ENCODE measurements around the gene BMP7.

BMP7 gene

GRCh38 chr20:57155415-57155814 lies 111.0 kb downstream of the BMP7 start:
- Histone ChIP-seq H3K4me1 (no peaks in the 10 kb centered on the region), H3K9me3 (no peaks in the 10 kb centered on the region), H3K36me3 (no peaks in the 10 kb centered on the region), H3K27me3 (no peaks in the 10 kb centered on the region), H3K4me3 (ENCODE audit: low read depth, low read length) (no peak overlapping the region)
- no peak for DNase-seq
- no peak for TF ChIP-seq CTCF (IDR thresholded peaks at IDR 0.05; ENCODE audit: low read depth, low read length)

- Histone ChIP-seq H3K27me3 (no peaks in the 10 kb centered on the region; the same call in 1 of the 2 replicates), H3K9me3 (no peaks in the 10 kb centered on the region), H3K4me1 (no peaks in the 10 kb centered on the region), H3K36me3 (no peaks in the 10 kb centered on the region), H3K4me3 (ENCODE audit: low read depth, low read length) (no peak overlapping the region)
- DNase-seq: no peak
- no peak for TF ChIP-seq CTCF (IDR thresholded peaks at IDR 0.05; ENCODE audit: low read depth, low read length)
Measured at GRCh38 chr20:57153238-57153905, 113.1 kb downstream of the BMP7 start.

- Histone ChIP-seq H3K4me3 (ENCODE audit: low read depth, low read length) (no peak overlapping the region), H3K27me3 (no peaks in the 10 kb centered on the region; the same call in 1 of the 2 replicates), H3K36me3 (no peaks in the 10 kb centered on the region), H3K4me1 (no peaks in the 10 kb centered on the region), H3K9me3 (no peaks in the 10 kb centered on the region)
- no peak for TF ChIP-seq CTCF (IDR thresholded peaks at IDR 0.05; ENCODE audit: low read depth, low read length)
- no peak for DNase-seq
Measured at GRCh38 chr20:57152557-57152956, 113.9 kb downstream of the BMP7 start.

- no peaks in the 10 kb centered on the region for H3K9me3 ChIP-seq
- H3K4me1 ChIP-seq: no peaks in the 10 kb centered on the region
- no peak for DNase-seq
- no peaks in the 10 kb centered on the region for H3K36me3 ChIP-seq
- no peak for TF ChIP-seq CTCF (IDR thresholded peaks at IDR 0.05; ENCODE audit: low read depth, low read length)
- H3K27me3 ChIP-seq: no peaks in the 10 kb centered on the region; the same call in 1 of the 2 replicates
- H3K4me3 ChIP-seq (ENCODE audit: low read depth, low read length): no peak overlapping the region
Measured at GRCh38 chr20:57150559-57150958, 115.9 kb downstream of the BMP7 start.

- no peaks in the 10 kb centered on the region for H3K9me3 ChIP-seq
- H3K27me3 ChIP-seq: no peaks in the 10 kb centered on the region; the same call in 1 of the 2 replicates
- no peak overlapping the region for H3K4me3 ChIP-seq (ENCODE audit: low read depth, low read length)
- H3K36me3 ChIP-seq: no peaks in the 10 kb centered on the region
- TF ChIP-seq CTCF (IDR thresholded peaks at IDR 0.05; ENCODE audit: low read depth, low read length): no peak
- DNase-seq: no peak
- H3K4me1 ChIP-seq: no peaks in the 10 kb centered on the region
Measured at GRCh38 chr20:57148263-57148662, 118.2 kb downstream of the BMP7 start.

- H3K27me3 ChIP-seq: no peaks in the 10 kb centered on the region; the same call in 1 of the 2 replicates
- H3K4me3 ChIP-seq (ENCODE audit: low read depth, low read length): no peak overlapping the region
- H3K4me1 ChIP-seq: no peaks in the 10 kb centered on the region
- no peaks in the 10 kb centered on the region for H3K9me3 ChIP-seq
- no peak for DNase-seq
- H3K36me3 ChIP-seq: no peaks in the 10 kb centered on the region
- TF ChIP-seq CTCF (IDR thresholded peaks at IDR 0.05; ENCODE audit: low read depth, low read length): no peak
Measured at GRCh38 chr20:57147185-57147584, 119.3 kb downstream of the BMP7 start.

Measured in BE2C (cell line).